ENCODE measurements around the gene CST9L.
"Not testable (repeated sequence)": the region's sequence is repeated elsewhere in the genome, so short reads cannot be mapped to it uniquely, and the experiment has no call there.

CST9L gene

GRCh38 chr20:23586735-23587525, 18.6 kb upstream of the CST9L start:
- DNase-seq (ENCODE audit: low read depth): no peak

GRCh38 chr20:23585808-23586734, 17.8 kb upstream of the CST9L start:
- DNase-seq (ENCODE audit: low read depth): no peak

GRCh38 chr20:23585449-23585807, 17.1 kb upstream of the CST9L start:
- DNase-seq (ENCODE audit: low read depth): no peak

DNA sequence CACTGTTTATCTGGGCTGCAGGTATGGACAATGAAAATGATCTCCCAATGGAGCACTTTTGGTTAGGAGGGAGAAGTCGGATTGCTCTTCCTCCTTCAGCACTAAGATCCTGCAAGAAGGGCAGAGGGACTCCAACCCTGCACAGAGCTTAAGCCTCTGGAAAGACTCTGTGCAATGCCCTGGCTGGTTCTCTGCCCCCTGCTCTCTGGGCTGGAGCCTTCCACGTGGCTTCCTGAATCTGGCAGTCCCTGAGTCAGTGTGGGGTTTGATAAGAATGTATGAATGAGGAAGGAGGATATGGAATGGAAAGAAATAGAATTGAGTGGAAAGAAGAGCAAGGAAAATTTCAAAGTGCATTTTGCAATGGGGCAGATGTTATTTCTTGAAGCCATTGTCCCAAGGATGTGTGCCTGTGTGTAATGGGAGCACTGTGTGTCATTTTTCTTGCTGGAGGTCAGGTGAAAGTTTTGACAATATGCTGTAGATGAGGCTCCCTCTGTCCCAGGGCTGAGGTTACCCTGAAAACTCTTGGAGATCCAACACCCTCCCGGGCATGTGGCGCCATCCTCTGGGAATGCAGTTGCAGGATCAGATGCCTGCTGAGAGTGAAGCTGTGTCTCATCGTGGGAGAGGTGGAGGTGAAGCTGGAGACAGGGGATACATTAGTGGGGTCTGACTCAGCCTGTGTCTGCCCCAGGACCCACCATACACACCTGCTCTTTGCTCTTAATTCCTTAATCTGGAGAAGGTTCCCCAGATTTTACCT, 16.3 kb upstream of the CST9L start:
- DNase-seq (ENCODE audit: low read depth): no peak

DNA sequence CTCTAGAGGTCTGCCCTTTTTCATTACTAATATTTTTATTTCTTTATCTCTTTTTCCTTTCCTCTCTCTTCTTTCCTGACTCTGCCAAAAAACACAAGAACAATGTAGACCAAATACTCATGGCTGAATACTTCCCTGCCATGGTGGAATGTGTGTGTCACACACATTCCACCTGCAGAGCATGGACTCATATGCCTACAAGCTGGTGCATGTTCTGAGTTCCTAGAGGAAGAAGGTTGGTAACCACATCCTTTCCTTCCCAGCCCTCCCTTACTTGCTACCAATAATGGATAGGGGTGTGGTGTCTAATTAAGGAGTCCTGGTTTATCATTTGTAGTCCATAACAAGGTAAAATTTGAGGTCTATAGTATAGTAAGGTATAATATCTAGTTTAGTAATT, 15.2 kb upstream of the CST9L start:
- DNase-seq (ENCODE audit: low read depth): no peak

- no peak for DNase-seq (ENCODE audit: low read depth)
Measured at GRCh38 chr20:23582293-23582692, 14.0 kb upstream of the CST9L start.

DNA sequence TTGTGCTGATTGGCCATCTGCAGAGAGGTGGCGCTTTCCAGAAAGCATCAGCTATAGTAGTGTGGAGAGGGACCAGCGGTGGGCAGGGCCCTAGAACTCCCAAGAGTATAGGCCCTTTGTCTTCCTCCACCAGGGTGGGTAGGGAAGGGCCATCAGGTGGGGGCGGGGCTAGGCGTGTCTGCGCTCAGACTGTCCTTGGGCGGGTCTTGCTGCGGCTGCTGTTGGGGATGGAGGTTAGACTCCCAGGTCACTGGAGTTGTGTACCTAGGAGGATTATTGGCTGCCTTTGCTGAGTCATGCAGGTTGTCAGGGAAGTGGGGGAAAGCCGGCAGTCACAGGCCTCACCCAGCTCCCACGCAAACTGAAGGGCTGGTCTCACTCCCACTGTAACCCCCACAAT, 13.5 kb upstream of the CST9L start:
- DNase-seq (ENCODE audit: low read depth): not testable (repeated sequence)

DNA sequence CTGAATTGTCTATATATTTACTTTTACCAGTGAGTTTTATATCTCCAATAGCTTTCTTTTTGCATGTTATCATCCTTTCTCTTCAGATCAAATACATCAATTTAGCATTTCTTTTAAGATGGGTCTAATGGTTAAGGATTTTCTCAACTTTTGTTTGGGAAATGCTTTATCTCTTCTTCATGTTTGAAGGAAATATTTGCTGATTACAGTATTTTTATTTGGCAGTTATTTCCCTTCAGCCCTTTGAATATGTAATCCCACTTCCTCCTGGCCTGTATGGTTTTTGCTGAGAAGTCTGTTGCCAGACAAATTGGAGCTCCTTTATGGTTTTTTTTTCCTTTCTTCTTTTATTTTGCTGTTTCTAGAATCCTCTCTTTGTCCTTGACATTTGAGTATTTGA, 6.7 kb upstream of the CST9L start:
- no peak for DNase-seq (ENCODE audit: low read depth)

DNA sequence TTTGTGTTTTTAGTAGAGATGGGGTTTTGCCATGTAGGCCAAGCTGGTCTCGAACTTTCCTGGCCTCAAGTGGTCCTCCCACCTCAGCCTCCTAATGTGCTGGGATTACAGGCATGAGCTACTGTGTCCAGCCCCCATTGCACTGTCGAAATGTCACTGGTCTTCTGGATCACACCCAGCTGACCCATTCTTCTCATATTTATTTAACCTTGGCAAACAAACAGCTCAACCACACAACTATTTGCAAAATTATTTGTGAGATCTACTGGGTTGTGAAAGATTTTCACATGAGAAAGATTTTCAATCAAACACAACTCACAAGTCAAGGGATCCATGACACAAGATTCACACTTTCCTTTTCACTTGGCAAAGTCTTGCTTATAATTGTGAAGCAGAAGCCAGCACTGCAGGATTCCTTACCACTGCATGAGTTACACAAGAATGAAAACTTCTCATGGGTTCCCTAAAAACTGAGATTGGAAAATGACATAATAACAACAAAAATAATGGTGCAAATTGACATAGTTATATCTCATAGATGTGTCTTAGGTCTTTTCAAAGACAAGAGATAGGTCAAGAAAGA, 2.0 kb upstream of the CST9L start:
- DNase-seq (ENCODE audit: low read depth): no peak

- DNase-seq (ENCODE audit: low read depth): no peak
Measured at GRCh38 chr20:23569570-23569969, 1.3 kb upstream of the CST9L start.

DNA sequence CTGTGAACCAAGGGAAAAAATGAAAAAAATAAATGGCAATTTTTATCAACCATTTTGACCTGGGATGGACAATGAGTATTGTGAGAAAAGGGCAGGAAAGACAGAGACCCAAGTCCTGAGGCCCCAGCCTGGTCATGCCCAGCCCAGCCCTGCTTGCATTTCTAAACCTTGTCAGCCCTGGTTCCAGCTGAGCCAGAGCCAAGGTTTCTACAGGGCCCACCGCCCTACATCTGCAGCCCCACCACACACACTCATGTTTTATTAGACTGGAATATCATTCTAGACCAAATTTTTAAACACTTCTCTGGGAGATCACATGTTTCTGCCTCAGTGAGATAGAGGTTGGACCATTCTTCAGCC, 667 bp upstream of the CST9L start:
- no peak for DNase-seq (ENCODE audit: low read depth)

DNA sequence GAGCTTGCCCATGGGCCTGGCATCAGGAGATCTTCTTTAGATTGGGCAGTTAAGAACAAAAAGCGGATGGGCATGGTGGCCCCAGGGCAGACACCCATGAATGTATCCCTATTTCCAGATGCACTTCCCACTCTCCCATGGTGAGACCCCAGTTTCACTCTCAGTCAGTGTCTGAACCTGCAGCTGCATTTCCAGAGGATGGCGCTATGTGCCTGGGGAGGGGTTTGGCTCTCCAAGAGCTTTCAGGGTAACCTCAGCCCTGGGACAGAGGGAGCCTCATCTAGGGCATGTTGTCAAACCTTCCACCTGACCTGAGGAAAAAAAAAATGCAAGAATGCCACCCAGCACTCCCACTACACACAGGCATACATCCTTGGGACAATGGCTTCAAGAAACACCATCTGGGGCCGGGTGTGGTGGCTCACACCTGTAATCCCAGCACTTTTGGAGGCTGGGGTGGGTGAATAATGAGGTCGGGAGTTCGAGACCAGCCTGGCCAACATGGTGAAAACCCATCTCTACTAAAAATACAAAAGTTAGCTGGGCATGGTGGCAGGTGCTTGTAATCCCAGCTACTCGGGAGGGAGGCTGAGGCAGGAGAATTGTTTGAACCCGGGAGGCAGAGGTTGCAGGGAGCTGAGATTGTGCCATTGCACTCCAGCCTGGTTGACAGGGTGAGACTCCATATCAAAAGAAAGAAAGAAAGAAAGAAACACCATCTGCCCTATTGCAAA, 1.9 kb downstream of the CST9L start:
- DNase-seq (ENCODE audit: low read depth): no peak

GRCh38 chr20:23565503-23566045, 2.7 kb downstream of the CST9L start:
- no peak for DNase-seq (ENCODE audit: low read depth)

GRCh38 chr20:23564927-23565326, 3.4 kb downstream of the CST9L start:
- DNase-seq (ENCODE audit: low read depth): no peak

DNA sequence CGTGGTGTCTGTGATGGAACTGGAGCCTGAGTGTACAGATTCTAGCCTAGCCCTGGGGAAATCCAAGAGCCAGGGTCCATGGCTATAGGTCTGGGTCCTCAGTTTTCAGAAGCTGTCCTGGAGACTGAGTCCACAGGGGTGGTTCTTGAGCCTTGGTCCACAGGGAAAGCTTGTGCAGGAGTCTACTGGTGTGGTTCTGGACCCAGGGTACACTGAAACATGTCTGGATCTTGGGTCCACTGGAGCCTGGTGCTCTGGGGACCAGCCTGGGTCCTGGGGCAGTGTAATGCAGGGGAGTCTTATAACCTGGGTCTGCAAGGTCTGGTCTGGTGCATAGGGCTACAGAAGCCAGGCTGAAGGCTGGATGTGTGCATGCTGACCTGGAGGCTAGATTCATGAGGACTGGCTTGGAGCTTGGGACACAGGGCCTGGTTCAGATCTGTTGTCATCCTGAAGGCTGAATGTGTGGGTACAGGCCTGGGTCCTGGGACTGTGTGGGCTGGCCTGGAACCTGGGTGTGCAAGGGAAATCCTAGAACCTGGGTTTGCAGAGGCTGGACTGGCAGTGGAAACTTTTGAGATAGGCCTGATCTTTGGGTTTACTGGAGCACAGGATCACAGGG, 5.5 kb downstream of the CST9L start:
- no peak for DNase-seq (ENCODE audit: low read depth)

- no peak for DNase-seq (ENCODE audit: low read depth)
Measured at GRCh38 chr20:23554401-23554800, 13.9 kb downstream of the CST9L start.

- no peak for DNase-seq (ENCODE audit: low read depth)
Measured at GRCh38 chr20:23551786-23552185, 16.5 kb downstream of the CST9L start.

DNA sequence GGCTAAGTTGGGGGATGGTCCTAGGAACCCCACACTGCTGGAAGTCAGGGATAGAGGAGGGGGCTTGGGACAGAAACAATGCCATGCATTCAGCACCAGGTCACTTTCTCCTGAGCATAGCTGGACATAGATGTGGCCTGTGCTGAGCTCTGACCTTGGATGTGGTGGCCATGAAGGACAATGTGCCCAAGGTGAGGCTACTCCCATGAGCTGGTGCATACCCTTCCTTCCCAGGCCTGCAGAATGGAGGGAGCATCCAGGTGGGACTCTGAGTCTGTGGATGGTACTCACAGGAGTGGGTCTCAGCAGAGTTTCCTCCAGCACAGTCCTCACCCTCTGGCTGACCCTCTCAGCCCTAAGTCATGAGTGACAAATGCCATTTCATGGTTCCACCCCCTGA, 16.9 kb downstream of the CST9L start:
- DNase-seq (ENCODE audit: low read depth): no peak

DNA sequence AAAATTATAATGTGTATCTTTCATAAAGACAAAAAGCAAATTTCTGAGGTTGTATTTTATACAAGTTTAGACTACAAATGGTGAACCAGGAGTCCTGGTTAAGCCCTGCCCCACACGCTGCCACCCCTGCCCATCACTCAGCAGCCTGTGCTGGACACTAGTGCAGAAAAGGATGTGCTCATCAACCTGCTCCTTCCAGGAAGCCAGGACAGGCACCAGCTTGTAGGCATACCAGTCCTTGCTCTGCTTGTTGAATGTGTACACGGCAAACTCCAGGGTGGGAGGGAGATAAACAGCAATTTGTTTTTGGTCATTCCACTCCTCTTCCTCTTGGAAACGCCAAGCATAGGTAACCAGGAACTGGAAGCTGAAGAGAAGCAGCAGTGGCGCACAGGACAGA, 18.1 kb downstream of the CST9L start:
- no peak for DNase-seq (ENCODE audit: low read depth)

GRCh38 chr20:23548408-23548807, 19.9 kb downstream of the CST9L start:
- DNase-seq (ENCODE audit: low read depth): no peak

DNA sequence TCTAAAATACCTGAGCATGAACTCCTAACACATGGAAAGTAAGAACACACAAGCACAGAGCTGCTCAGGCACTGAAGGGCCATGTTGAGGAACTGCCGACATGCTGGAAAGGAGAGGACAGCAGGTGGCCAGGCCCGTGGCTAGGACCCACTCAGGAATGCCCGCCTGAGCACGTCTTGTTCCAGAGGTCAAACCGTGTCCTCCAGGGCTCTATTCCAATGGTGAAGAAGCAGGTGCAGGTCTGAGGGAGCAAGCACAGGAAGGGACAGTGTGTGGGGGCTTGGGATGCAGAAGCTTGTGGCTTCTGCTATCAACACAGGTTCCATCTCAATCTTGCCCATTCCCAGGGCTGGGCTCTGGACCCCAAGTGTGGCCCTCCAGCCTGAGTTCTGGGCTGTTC, 20.7 kb downstream of the CST9L start:
- DNase-seq (ENCODE audit: low read depth): no peak

All from stimulated activated CD8-positive, alpha-beta memory T cell treated with anti-CD3 and anti-CD28 coated beads, Interleukin-15, amount 100 ng/mL, for 24 hours (primary cell).